Kidney (tissue), 14 donors: ENCODE data around the gene TIGD3. TPM values are rescaled to one million over a fixed set of nuclear protein-coding genes. Genes with fewer than 3 reads are reported as not detected.

Source experiments
- DNase-seq, 5 donors: peaks; one replicate each; pipeline ENCODE4 v3.0.0-alpha.2; 2013 to 2020
- FAIRE-seq: peaks from 2 replicates; lab custom pipeline; 2012; peaks lifted over from hg19 to GRCh38; lab: Jason Lieb, UNC
- H3K27ac ChIP-seq, 2 donors: one replicate each; pipeline ENCODE4 v1.7.0; 2013; ENCODE audit warnings: low read depth in 2 of 2, low read length in 2 of 2, inconsistent platforms in 1 of 2
- H3K27me3 ChIP-seq: one replicate; pipeline ENCODE4 v1.7.1; 2013; ENCODE audit warnings: low read length, inconsistent platforms; ENCODE audit not compliant: control insufficient read depth, insufficient read depth
- H3K36me3 ChIP-seq, 3 donors: one replicate each; pipeline versions ENCODE4 v1.7.0 to v1.7.1; 2013; ENCODE audit warnings: low read length in 3 of 3, control low read depth in 1 of 3, inconsistent platforms in 1 of 3; ENCODE audit not compliant: insufficient read depth in 3 of 3, control insufficient read depth in 2 of 3
- H3K4me1 ChIP-seq, 3 donors: one replicate each; pipeline versions ENCODE4 v1.7.0 to v1.7.1; 2013; ENCODE audit warnings: low read length in 3 of 3, inconsistent platforms in 1 of 3, low read depth in 1 of 3; ENCODE audit not compliant: control insufficient read depth in 2 of 3, insufficient read depth in 2 of 3
- H3K4me3 ChIP-seq, 3 donors: one replicate each; pipeline versions ENCODE4 v1.7.0 to v1.8.1; 2013; ENCODE audit warnings: low read length in 3 of 3, control low read depth in 1 of 3, inconsistent platforms in 1 of 3
- H3K9ac ChIP-seq, 3 donors: one replicate each; pipeline versions ENCODE4 v1.7.0 to v1.7.1; 2013; ENCODE audit warnings: low read length in 3 of 3, control low read depth in 1 of 3, inconsistent platforms in 1 of 3
- H3K9me3 ChIP-seq, 3 donors: one replicate each; pipeline versions ENCODE4 v1.7.0 to v1.7.1; 2013; ENCODE audit warnings: low read length in 3 of 3, control low read depth in 1 of 3, inconsistent platforms in 1 of 3; ENCODE audit not compliant: control insufficient read depth in 2 of 3, insufficient read depth in 1 of 3
- CTCF ChIP-seq: IDR thresholded peaks from 3 replicates; pipeline ENCODE4 v1.5.1; 2012; ENCODE audit warnings: mild to moderate bottlenecking, moderate library complexity, borderline replicate concordance; ENCODE audit not compliant: insufficient read depth; ENCODE audit errors: extremely low read depth
- intact Hi-C: fragments of 100-400 bp; cut with DNase I; formaldehyde crosslinking; loops from one replicate; pipeline ENCODE4 v1.11.1; 2022
- polyA plus RNA-seq: library from polyadenylated mRNA; stranded (reverse); fragments of 350-450 nt; fragmentation: Illumina TruSeq; extraction: RNeasy Lipid Tissue Mini Kit (QIAGEN cat#74804); gene quantifications from one replicate; pipeline ENCODE4 v1.2.3, GENCODE V29; 2014; ENCODE audit warnings: low read depth, low replicate concordance; ENCODE audit not compliant: insufficient read depth
- total RNA-seq: library from RNA; stranded (reverse); fragmentation: NEBNext Ultra II Directional; extraction: Animal tissue kit (Norgen Biotek cat#: 25700); gene quantifications from one replicate; pipeline ENCODE4 v1.2.1, GENCODE V29; 2021
- donor health status: control.
- donor health status: control.
- donor health status: control.
- donor health status: control.
- donor health status: control.
- donor health status: DM: yes; HTN: yes; CAD: no.
- donor health status: Normal renal cell carcinoma (clear cell type).

The TIGD3 gene
- total and polyA plus RNA-seq, 2 donors from 2014 or later, result 0.19 to 0.95 TPM

DNA sequence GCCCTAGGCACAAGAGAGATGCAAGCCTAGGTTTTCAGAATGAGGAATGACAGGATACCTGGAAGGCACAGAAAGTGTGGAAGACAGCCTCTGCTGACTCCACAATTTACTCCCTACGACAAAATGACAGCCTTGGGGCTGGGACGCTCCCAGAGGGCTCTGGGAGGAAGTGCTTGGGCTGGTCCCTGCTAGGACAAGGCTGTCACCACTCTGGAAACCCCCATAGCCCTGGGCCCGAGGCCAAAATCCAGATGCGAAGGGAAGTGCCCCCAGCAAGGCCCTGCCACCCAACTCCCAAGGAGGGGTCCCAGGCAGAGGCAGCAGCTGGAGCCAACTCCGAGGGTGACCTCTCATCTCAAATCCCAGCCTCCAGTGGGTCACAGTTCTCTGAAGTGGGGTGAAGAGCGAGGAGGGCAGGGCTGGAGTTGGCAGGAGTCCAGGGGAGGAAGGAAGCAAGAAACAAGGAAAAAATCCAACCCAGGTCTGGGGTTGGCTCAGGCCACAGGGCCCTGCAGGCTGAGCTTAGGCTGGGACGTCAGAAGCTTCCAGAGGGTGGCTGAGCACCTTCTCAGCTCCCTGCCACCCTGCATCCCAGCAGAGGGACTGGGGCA is 46.2 kb upstream of the TIGD3 start:
- H3K4me3 ChIP-seq, result no peak overlapping the region
- intact Hi-C loops, result no loop called here
- no peaks in the 10 kb centered on the region for H3K27me3 ChIP-seq
- peak overlapping the region; percentile 1 to 2 for H3K27ac ChIP-seq
- no peaks in the 10 kb centered on the region for H3K36me3 ChIP-seq
- no peak for FAIRE-seq
- H3K4me1 ChIP-seq, result peaks cover 0 to 14% (median 0%) of the 10 kb centered on the region in 3 donors
- no peaks in the 10 kb centered on the region for H3K9me3 ChIP-seq
- no peak for TF ChIP-seq CTCF
- no peak overlapping the region for H3K9ac ChIP-seq
- peak in 3 of 5 donors; percentile 24 to 82 (median 68) for DNase-seq

DNA sequence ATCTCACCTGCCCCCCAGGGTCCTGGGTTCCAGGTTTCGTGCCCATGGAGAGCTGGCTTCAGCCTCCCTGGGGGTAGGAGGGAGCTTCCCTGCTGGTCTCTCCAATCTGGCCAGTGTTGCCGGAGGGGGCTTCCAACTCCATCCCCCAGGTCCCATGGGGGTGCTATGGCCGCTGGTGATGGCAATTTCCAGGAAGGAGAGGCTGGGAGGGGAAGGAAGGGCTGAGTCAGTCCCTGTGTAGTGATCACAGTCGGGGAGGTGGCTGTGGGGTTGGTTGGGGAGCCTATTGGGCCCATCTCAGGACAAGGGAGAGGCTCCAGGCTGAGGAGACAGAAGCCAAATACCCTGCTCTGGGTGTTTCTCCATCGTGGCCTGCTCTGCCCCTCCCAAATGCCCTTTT is 45.5 kb upstream of the TIGD3 start:
- Histone ChIP-seq H3K4me3 (no peak overlapping the region), H3K27ac (peak overlapping the region; percentile 1 to 2), H3K36me3 (no peaks in the 10 kb centered on the region), H3K9ac (no peak overlapping the region), H3K27me3 (no peaks in the 10 kb centered on the region), H3K4me1 (peaks cover 0 to 18% (median 4%) of the 10 kb centered on the region in 3 donors), H3K9me3 (no peaks in the 10 kb centered on the region)
- intact Hi-C loops, result no loop called here
- no peak for TF ChIP-seq CTCF
- DNase-seq (no peak), FAIRE-seq (no peak)

DNA sequence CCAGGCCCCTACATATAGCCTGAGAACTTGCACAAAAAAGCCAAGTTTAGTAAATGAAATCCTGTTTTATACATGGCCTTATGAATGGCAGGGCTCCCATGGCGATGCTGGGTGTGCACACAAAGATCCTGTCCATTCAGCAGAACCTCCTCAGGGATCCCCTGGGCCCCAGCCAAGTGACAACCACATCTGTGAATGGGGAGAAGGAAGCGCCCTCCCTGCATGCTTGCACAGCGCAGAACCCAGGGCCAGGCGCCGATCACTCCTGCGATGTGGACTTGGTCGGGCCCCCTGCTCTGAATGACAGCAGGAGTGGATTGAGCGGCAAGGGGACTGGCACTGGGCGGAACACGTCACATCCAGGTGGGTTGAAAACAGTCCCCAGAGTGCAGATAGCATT is 44.3 kb upstream of the TIGD3 start:
- no peak overlapping the region for H3K9ac ChIP-seq
- intact Hi-C loops, result no loop called here
- H3K27ac ChIP-seq, result no peak overlapping the region
- peaks cover 0 to 18% (median 8%) of the 10 kb centered on the region in 3 donors for H3K4me1 ChIP-seq
- H3K27me3 ChIP-seq, result no peaks in the 10 kb centered on the region
- H3K9me3 ChIP-seq, result no peaks in the 10 kb centered on the region
- H3K4me3 ChIP-seq, result no peak overlapping the region
- DNase-seq (no peak), FAIRE-seq (no peak)
- TF ChIP-seq CTCF, result no peak
- no peaks in the 10 kb centered on the region for H3K36me3 ChIP-seq

- H3K4me3 ChIP-seq, result no peak overlapping the region
- H3K27ac ChIP-seq, result no peak overlapping the region
- H3K27me3 ChIP-seq, result no peaks in the 10 kb centered on the region
- FAIRE-seq (no peak), DNase-seq (no peak)
- H3K9ac ChIP-seq, result no peak overlapping the region
- no peak for TF ChIP-seq CTCF
- no peaks in the 10 kb centered on the region for H3K9me3 ChIP-seq
- H3K4me1 ChIP-seq, result peaks cover 0 to 18% (median 8%) of the 10 kb centered on the region in 3 donors
- no peaks in the 10 kb centered on the region for H3K36me3 ChIP-seq
- intact Hi-C loops, result no loop called here
Observed at GRCh38 chr11:65310736-65311135, 43.8 kb upstream of the TIGD3 start.
